OCI-LY3 (cell line): ENCODE results near the gene TTC16.

Source experiments
- H2AFZ ChIP-seq: fragments of 200-600, 300-600 bp; shearing (Covaris generic); 2 replicates; pipeline ENCODE4 v1.6.0; 2014; ENCODE audit warnings: antibody characterized with exemption, low read depth, low read length
- H3K27ac ChIP-seq: fragments of 200-600, 300-600 bp; sonication (generic); 2 replicates; pipeline ENCODE4 v1.5.1; 2014; ENCODE audit warnings: mild to moderate bottlenecking, low read length, moderate library complexity, mixed read lengths
- H3K27me3 ChIP-seq: fragments of 200-600, 300-600 bp; sonication (generic); 2 replicates; pipeline ENCODE4 v1.6.1; 2014; ENCODE audit warnings: low read depth, low read length, mixed read lengths
- H3K36me3 ChIP-seq: fragments of 200-600, 300-600 bp; sonication (generic); replicated peaks from 2 replicates; pipeline ENCODE3; 2014; ENCODE audit warnings: low read depth, low read length, mixed read lengths
- H3K4me1 ChIP-seq: fragments of 300-600, 200-600 bp; sonication (generic); 2 replicates; pipeline ENCODE4 v1.6.1; 2014; ENCODE audit warnings: low read length, mixed read lengths
- H3K4me2 ChIP-seq: fragments of 200-600, 300-600 bp; sonication (generic); 2 replicates; pipeline ENCODE4 v1.6.1; 2014; ENCODE audit warnings: low read length, mixed read lengths
- H3K4me3 ChIP-seq: fragments of 300-600, 200-600 bp; sonication (generic); 2 replicates; pipeline ENCODE4 v1.5.1; 2014; ENCODE audit warnings: antibody characterized with exemption, mild to moderate bottlenecking, low read length, moderate library complexity
- H3K79me2 ChIP-seq: fragments of 300-600, 200-600 bp; shearing (Covaris generic); 2 replicates; pipeline ENCODE4 v1.6.1; 2014; ENCODE audit warnings: mild to moderate bottlenecking, low read length, mixed read lengths
- H3K9ac ChIP-seq: fragments of 300-600, 200-600 bp; shearing (Covaris generic); 2 replicates; pipeline ENCODE4 v1.6.0; 2014; ENCODE audit warnings: mild to moderate bottlenecking, low read length, moderate library complexity
- H3K9me3 ChIP-seq: fragments of 200-600, 300-600 bp; shearing (Covaris generic); 2 replicates; pipeline ENCODE4 v1.6.1; 2014; ENCODE audit warnings: low read length, mixed read lengths; ENCODE audit not compliant: insufficient read depth
- H4K20me1 ChIP-seq: fragments of 200-600, 300-600 bp; sonication (generic); 2 replicates; pipeline ENCODE4 v1.6.1; 2016; ENCODE audit warnings: low read length, mixed read lengths; ENCODE audit not compliant: insufficient read depth
- EZH2phosphoT487 ChIP-seq: fragments of 200-600 bp; shearing (Covaris generic); IDR thresholded peaks from 2 replicates; pipeline ENCODE4 v1.6.1; 2018; ENCODE audit warnings: antibody characterized with exemption, mixed run types, low read depth
- TF ChIP-seq, protein P1 (sequence below): fragments of 200-600, 300-600 bp; sonication (generic); IDR thresholded peaks from 2 replicates; pipeline ENCODE4 v1.5.1; 2014; ENCODE audit warnings: antibody characterized with exemption, low read length, low read depth

TTC16 gene

DNA sequence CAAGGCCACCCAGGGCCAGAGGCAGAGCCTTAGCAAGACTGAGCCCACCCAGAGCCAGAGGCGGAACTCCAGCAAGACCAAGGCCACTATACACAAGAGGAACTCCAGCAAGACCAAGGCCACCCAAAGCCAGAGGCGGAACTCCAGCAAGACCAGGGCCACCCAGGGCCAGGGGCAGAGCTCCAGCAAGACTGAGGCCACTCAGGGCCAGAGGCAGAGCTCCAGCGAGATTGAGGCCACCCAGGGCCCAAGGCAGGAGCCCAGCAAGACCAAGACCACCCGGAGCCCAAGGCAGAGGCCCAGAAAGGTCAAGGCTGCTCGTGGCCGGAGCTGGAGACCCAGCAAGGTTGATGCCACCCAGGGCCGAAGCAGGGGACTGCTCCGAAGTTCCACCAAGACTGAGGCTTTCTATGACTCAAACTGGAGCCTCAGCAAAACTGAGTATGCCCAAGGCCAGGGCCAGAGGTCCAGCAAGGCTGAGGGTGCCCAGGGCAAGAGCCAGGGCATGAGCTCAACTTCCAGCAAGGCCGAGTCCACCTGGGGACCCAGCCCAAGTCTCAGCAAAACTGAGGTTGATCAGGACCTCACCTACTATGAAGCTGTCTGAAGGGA, 15.0 kb downstream of the TTC16 start:
- no peak overlapping the region for H3K4me2 ChIP-seq

GRCh38 chr9:127731938-127732337, 16.1 kb downstream of the TTC16 start:
- H3K9ac ChIP-seq: no peak overlapping the region
- H3K36me3 ChIP-seq: no peaks in the 10 kb centered on the region
- no peaks in the 10 kb centered on the region for H3K27me3 ChIP-seq
- TF ChIP-seq, protein P1, sequence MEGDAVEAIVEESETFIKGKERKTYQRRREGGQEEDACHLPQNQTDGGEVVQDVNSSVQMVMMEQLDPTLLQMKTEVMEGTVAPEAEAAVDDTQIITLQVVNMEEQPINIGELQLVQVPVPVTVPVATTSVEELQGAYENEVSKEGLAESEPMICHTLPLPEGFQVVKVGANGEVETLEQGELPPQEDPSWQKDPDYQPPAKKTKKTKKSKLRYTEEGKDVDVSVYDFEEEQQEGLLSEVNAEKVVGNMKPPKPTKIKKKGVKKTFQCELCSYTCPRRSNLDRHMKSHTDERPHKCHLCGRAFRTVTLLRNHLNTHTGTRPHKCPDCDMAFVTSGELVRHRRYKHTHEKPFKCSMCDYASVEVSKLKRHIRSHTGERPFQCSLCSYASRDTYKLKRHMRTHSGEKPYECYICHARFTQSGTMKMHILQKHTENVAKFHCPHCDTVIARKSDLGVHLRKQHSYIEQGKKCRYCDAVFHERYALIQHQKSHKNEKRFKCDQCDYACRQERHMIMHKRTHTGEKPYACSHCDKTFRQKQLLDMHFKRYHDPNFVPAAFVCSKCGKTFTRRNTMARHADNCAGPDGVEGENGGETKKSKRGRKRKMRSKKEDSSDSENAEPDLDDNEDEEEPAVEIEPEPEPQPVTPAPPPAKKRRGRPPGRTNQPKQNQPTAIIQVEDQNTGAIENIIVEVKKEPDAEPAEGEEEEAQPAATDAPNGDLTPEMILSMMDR: no peak
- no peak for TF ChIP-seq EZH2phosphoT487
- no peak overlapping the region for H3K4me3 ChIP-seq
- peaks cover 13% of the 10 kb centered on the region for H3K4me1 ChIP-seq
- H2AFZ ChIP-seq: no peak overlapping the region
- H3K4me2 ChIP-seq: no peak overlapping the region
- no peaks in the 10 kb centered on the region for H3K79me2 ChIP-seq
- no peak overlapping the region for H3K27ac ChIP-seq
- H4K20me1 ChIP-seq: no peaks in the 10 kb centered on the region
- no peaks in the 10 kb centered on the region for H3K9me3 ChIP-seq

More for the DNA sequence above, 15.0 kb downstream of the TTC16 start:
- H3K4me1 ChIP-seq: peaks cover 13% of the 10 kb centered on the region
- TF ChIP-seq, protein P1: no peak
- no peak for TF ChIP-seq EZH2phosphoT487
- H3K79me2 ChIP-seq: no peaks in the 10 kb centered on the region
- no peaks in the 10 kb centered on the region for H3K36me3 ChIP-seq
- no peak overlapping the region for H3K27ac ChIP-seq
- no peaks in the 10 kb centered on the region for H3K9me3 ChIP-seq
- H4K20me1 ChIP-seq: no peaks in the 10 kb centered on the region
- no peak overlapping the region for H3K9ac ChIP-seq
- H3K4me3 ChIP-seq: no peak overlapping the region
- no peak overlapping the region for H2AFZ ChIP-seq
- H3K27me3 ChIP-seq: no peaks in the 10 kb centered on the region

DNA sequence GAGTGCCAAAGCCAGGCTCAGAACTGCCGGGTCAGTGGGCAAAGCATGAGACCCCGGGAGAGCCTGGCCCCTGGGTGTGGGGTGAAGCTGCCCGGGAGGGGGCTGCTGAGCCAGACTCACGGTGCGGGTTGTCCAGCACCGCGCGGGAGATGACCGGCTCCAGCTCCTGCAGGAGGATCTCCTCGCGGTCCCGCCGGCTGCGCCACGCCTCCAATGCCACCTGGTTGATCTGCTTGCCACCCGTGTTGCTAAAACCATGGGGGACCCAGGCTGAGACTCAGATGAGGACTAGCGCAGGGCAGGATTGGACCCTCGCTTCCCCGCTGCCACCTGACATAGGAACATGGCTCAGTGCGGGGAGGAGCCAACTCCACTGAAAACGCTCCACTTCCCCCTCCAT, 16.6 kb downstream of the TTC16 start:
- Histone ChIP-seq H3K36me3 (no peaks in the 10 kb centered on the region), H3K9ac (no peak overlapping the region), H4K20me1 (no peaks in the 10 kb centered on the region), H2AFZ (no peak overlapping the region), H3K4me1 (peaks cover 13% of the 10 kb centered on the region), H3K27me3 (no peaks in the 10 kb centered on the region), H3K79me2 (no peaks in the 10 kb centered on the region), H3K27ac (no peak overlapping the region), H3K9me3 (no peaks in the 10 kb centered on the region), H3K4me3 (no peak overlapping the region), H3K4me2 (no peak overlapping the region)
- TF ChIP-seq, protein P1: no peak
- TF ChIP-seq EZH2phosphoT487: no peak

- Histone ChIP-seq H3K4me2 (no peak overlapping the region), H3K9ac (no peak overlapping the region), H4K20me1 (no peaks in the 10 kb centered on the region), H3K9me3 (no peaks in the 10 kb centered on the region), H3K4me3 (no peak overlapping the region), H2AFZ (no peak overlapping the region), H3K27me3 (no peaks in the 10 kb centered on the region), H3K4me1 (peaks cover 13% of the 10 kb centered on the region), H3K36me3 (peaks cover 5% of the 10 kb centered on the region), H3K27ac (no peak overlapping the region), H3K79me2 (no peaks in the 10 kb centered on the region)
- TF ChIP-seq, protein P1: no peak
- TF ChIP-seq EZH2phosphoT487: no peak
Observed at GRCh38 chr9:127733614-127734013, 17.7 kb downstream of the TTC16 start.
